Fibroblast of lung (primary cell): ENCODE data around the gene SERP1. TPM values are rescaled to one million over a fixed set of nuclear protein-coding genes. Genes with fewer than 3 reads are reported as not detected.

Experiments
- DNase-seq, 2 donors: peaks; one replicate each; pipeline versions ENCODE4 v3.0.0 to v3.0.0-alpha.2; 2010; ENCODE audit warnings: low read depth in 2 of 2
- H2AFZ ChIP-seq: 2 replicates; pipeline ENCODE4 v1.5.1; 2012; ENCODE audit warnings: low read length, control low read depth, inconsistent platforms
- H3K27ac ChIP-seq: 2 replicates; pipeline ENCODE4 v1.5.1; 2011; ENCODE audit warnings: low read length, control low read depth; ENCODE audit not compliant: insufficient read depth
- H3K27me3 ChIP-seq: 2 replicates; pipeline ENCODE4 v1.5.1; 2011; ENCODE audit warnings: mild to moderate bottlenecking, low read length; ENCODE audit not compliant: control insufficient read depth, insufficient read depth
- H3K36me3 ChIP-seq: 2 replicates; pipeline ENCODE4 v1.5.1; 2011; ENCODE audit warnings: low read length; ENCODE audit not compliant: control insufficient read depth, insufficient read depth
- H3K4me1 ChIP-seq: 2 replicates; pipeline ENCODE4 v1.5.1; 2011; ENCODE audit warnings: low read length; ENCODE audit not compliant: control insufficient read depth, insufficient read depth; ENCODE audit errors: extremely low read depth
- H3K4me2 ChIP-seq: 2 replicates; pipeline ENCODE4 v1.5.1; 2011; ENCODE audit warnings: low read length, control low read depth; ENCODE audit not compliant: insufficient read depth; ENCODE audit errors: extremely low read depth
- H3K4me3 ChIP-seq, 4 experiments: fragments of 200-600 bp in 1 of 4; sonication (generic) in 1 of 4; replicated peaks in 1 of 4; 2 replicates each; pipeline ENCODE4 v1.5.1; 2011 to 2016; ENCODE audit warnings: low read length in 4 of 4, low read depth in 3 of 4, mild to moderate bottlenecking in 3 of 4, control low read depth in 2 of 4, inconsistent platforms in 1 of 4, mixed read lengths in 1 of 4; ENCODE audit not compliant: insufficient read depth in 1 of 4; ENCODE audit errors: control extremely low read depth in 1 of 4
- H3K79me2 ChIP-seq: 2 replicates; pipeline ENCODE4 v1.5.1; 2012; ENCODE audit warnings: mild to moderate bottlenecking, low read length, inconsistent platforms; ENCODE audit not compliant: control insufficient read depth, insufficient read depth
- H3K9ac ChIP-seq: 2 replicates; pipeline ENCODE4 v1.5.1; 2011; ENCODE audit warnings: mild to moderate bottlenecking, low read length, control low read depth; ENCODE audit not compliant: insufficient read depth
- H3K9me3 ChIP-seq: 2 replicates; pipeline ENCODE4 v1.5.1; 2012; ENCODE audit warnings: low read depth, low read length; ENCODE audit not compliant: control insufficient read depth, insufficient read depth
- H4K20me1 ChIP-seq: 2 replicates; pipeline ENCODE4 v1.5.1; 2011; ENCODE audit warnings: low read length; ENCODE audit not compliant: control insufficient read depth, insufficient read depth; ENCODE audit errors: extremely low read depth
- CTCF ChIP-seq, 2 donors: IDR thresholded peaks in 1 of 2; conservative IDR thresholded peaks in 1 of 2; 1 replicate in 1 of 2; 2 replicates in 1 of 2; pipeline ENCODE4 v1.5.1; 2011 to 2012; ENCODE audit warnings: low read length in 2 of 2, control low read depth in 1 of 2, inconsistent platforms in 1 of 2, low read depth in 1 of 2, mild to moderate bottlenecking in 1 of 2
- EZH2 ChIP-seq: IDR thresholded peaks from 2 replicates; pipeline ENCODE4 v1.5.1; 2012; ENCODE audit warnings: low read length, control low read depth, mild to moderate bottlenecking; ENCODE audit errors: missing control alignments
- polyA plus RNA-seq, 2 donors: library from polyadenylated mRNA; depleted of rRNA in 1 of 2; stranded (reverse) in 1 of 2; unstranded in 1 of 2; fragments of >200 nt; gene quantifications; 2 replicates each; pipeline ENCODE4 v1.2.1, GENCODE V29; 2011 to 2012; ENCODE audit warnings: missing spikeins in 1 of 2
- total RNA-seq: library from RNA; depleted of rRNA; stranded (reverse); fragments of >200 nt; gene quantifications from 2 replicates; pipeline ENCODE4 v1.2.1, GENCODE V29; 2014

Gene SERP1
- total and polyA plus RNA-seq, 2 donors (not counting 1 experiment from before 2014, with no cell fraction given): 105 to 135 TPM

GRCh38 chr3:150588027-150588830 lies 41.9 kb upstream of the SERP1 start:
- TF ChIP-seq EZH2 (no peak), CTCF (conservative IDR thresholded peaks at IDR 0.05 in 1 of 2, IDR thresholded peaks at IDR 0.05 in 1 of 2; ENCODE audit: low read depth in 1 of 2, low read length in 2 of 2) (no peak)
- Histone ChIP-seq H3K4me1 (no peaks in the 10 kb centered on the region), H3K79me2 (no peaks in the 10 kb centered on the region), H3K27me3 (no peaks in the 10 kb centered on the region), H3K4me2 (no peak overlapping the region), H3K9ac (no peak overlapping the region), H3K4me3 (no peak overlapping the region), H3K27ac (no peak overlapping the region), H4K20me1 (no peaks in the 10 kb centered on the region), H3K36me3 (peaks cover 7% of the 10 kb centered on the region), H3K9me3 (no peaks in the 10 kb centered on the region), H2AFZ (no peak overlapping the region)
- DNase-seq: no peak

GRCh38 chr3:150583028-150583427 lies 36.7 kb upstream of the SERP1 start:
- Histone ChIP-seq H3K9ac (no peak overlapping the region), H3K36me3 (peaks cover 10% of the 10 kb centered on the region)

GRCh38 chr3:150582620-150583019 lies 36.3 kb upstream of the SERP1 start:
- Histone ChIP-seq H3K79me2 (no peaks in the 10 kb centered on the region), H3K9me3 (no peaks in the 10 kb centered on the region), H4K20me1 (no peaks in the 10 kb centered on the region), H2AFZ (no peak overlapping the region), H3K4me2 (no peak overlapping the region), H3K27me3 (no peaks in the 10 kb centered on the region), H3K27ac (no peak overlapping the region), H3K9ac (no peak overlapping the region), H3K36me3 (peaks cover 10% of the 10 kb centered on the region), H3K4me3 (no peak overlapping the region), H3K4me1 (no peaks in the 10 kb centered on the region)
- DNase-seq: no peak
- TF ChIP-seq EZH2 (no peak), CTCF (conservative IDR thresholded peaks at IDR 0.05 in 1 of 2, IDR thresholded peaks at IDR 0.05 in 1 of 2; ENCODE audit: low read depth in 1 of 2, low read length in 2 of 2) (no peak)

More at GRCh38 chr3:150583028-150583427, 36.7 kb upstream of the SERP1 start:
- Histone ChIP-seq H2AFZ (no peak overlapping the region), H3K27ac (no peak overlapping the region), H3K4me2 (no peak overlapping the region), H3K79me2 (no peaks in the 10 kb centered on the region), H3K4me3 (no peak overlapping the region), H3K4me1 (no peaks in the 10 kb centered on the region), H4K20me1 (no peaks in the 10 kb centered on the region), H3K27me3 (no peaks in the 10 kb centered on the region), H3K9me3 (no peaks in the 10 kb centered on the region)
- TF ChIP-seq EZH2 (no peak), CTCF (conservative IDR thresholded peaks at IDR 0.05 in 1 of 2, IDR thresholded peaks at IDR 0.05 in 1 of 2; ENCODE audit: low read depth in 1 of 2, low read length in 2 of 2) (no peak)
- no peak for DNase-seq
